NCI-H2171 (cell line): ENCODE data around the gene UCN2.
A peak's percentile ranks its signal among the peaks of the same experiment; 100 is the strongest.
"Not testable (repeated sequence)": the region's sequence is repeated elsewhere in the genome, so short reads cannot be mapped to it uniquely, and the experiment has no call there.

Source experiments
- DNase-seq: peaks from one replicate; lab custom pipeline; 2025; lab: John Stamatoyannopoulos, UW

Gene UCN2

GRCh38 chr3:48561045-48561736 is 2.4 kb downstream of the UCN2 start:
- no peak for DNase-seq

GRCh38 chr3:48560648-48561018 is 2.9 kb downstream of the UCN2 start:
- no peak for DNase-seq

- DNase-seq, result no peak
Observed at GRCh38 chr3:48558493-48559134, 5.0 kb downstream of the UCN2 start.

- DNase-seq, result peak; percentile 89
Observed at GRCh38 chr3:48556796-48557626, 6.6 kb downstream of the UCN2 start, which contains the start of gene PFKFB4. Gene PFKFB4 (minus strand): TSS chr3:48556803. CDS start chr3:48556777, 26 bp downstream.

GRCh38 chr3:48555949-48556795 is 7.4 kb downstream of the UCN2 start:
- no peak for DNase-seq

GRCh38 chr3:48555231-48555948 is 8.2 kb downstream of the UCN2 start:
- no peak for DNase-seq

GRCh38 chr3:48553886-48554845 is 9.4 kb downstream of the UCN2 start:
- no peak for DNase-seq

GRCh38 chr3:48553361-48553760 is 10.2 kb downstream of the UCN2 start:
- DNase-seq, result no peak

- DNase-seq, result no peak
Observed at GRCh38 chr3:48552111-48552951, 11.2 kb downstream of the UCN2 start.

- DNase-seq, result not testable (repeated sequence)
Observed at GRCh38 chr3:48551651-48552050, 11.9 kb downstream of the UCN2 start.

- DNase-seq, result no peak
Observed at GRCh38 chr3:48548729-48549705, 14.6 kb downstream of the UCN2 start.

GRCh38 chr3:48548126-48548525 is 15.5 kb downstream of the UCN2 start:
- no peak for DNase-seq

GRCh38 chr3:48546203-48546829 is 17.3 kb downstream of the UCN2 start:
- no peak for DNase-seq

GRCh38 chr3:48544141-48544540 is 19.4 kb downstream of the UCN2 start:
- DNase-seq, result no peak

- DNase-seq, result peak; percentile 41
Observed at GRCh38 chr3:48543271-48543866, 20.2 kb downstream of the UCN2 start.

- DNase-seq, result no peak
Observed at GRCh38 chr3:48538451-48538850, 25.1 kb downstream of the UCN2 start.

- DNase-seq, result no peak
Observed at GRCh38 chr3:48536785-48537184, 26.8 kb downstream of the UCN2 start.
